ENCODE results near the gene DHODH. TPM values are rescaled to one million over a fixed set of nuclear protein-coding genes. Genes with fewer than 3 reads are reported as not detected.
"Not testable (repeated sequence)": the region's sequence is repeated elsewhere in the genome, so short reads cannot be mapped to it uniquely, and the experiment has no call there.

DHODH gene
- 10 to 100 TPM in 1 of 3 donors, 1 to 10 TPM in 2; 5.3 to 14.7 (median 7.4) TPM for polyA plus RNA-seq

- H3K27ac ChIP-seq (ENCODE audit: low read depth, low read length) = no peak within 1 kb of the TSS
- WGBS, 3 donors = 0% methylated on average over 57 of the region's 57 CpGs
Observed at GRCh38 chr16:72008424-72009216, at the start of gene DHODH. TSS of gene DHODH (plus strand) at chr16:72008744. CDS start at chr16:72008765, 21 bp downstream.

DNA sequence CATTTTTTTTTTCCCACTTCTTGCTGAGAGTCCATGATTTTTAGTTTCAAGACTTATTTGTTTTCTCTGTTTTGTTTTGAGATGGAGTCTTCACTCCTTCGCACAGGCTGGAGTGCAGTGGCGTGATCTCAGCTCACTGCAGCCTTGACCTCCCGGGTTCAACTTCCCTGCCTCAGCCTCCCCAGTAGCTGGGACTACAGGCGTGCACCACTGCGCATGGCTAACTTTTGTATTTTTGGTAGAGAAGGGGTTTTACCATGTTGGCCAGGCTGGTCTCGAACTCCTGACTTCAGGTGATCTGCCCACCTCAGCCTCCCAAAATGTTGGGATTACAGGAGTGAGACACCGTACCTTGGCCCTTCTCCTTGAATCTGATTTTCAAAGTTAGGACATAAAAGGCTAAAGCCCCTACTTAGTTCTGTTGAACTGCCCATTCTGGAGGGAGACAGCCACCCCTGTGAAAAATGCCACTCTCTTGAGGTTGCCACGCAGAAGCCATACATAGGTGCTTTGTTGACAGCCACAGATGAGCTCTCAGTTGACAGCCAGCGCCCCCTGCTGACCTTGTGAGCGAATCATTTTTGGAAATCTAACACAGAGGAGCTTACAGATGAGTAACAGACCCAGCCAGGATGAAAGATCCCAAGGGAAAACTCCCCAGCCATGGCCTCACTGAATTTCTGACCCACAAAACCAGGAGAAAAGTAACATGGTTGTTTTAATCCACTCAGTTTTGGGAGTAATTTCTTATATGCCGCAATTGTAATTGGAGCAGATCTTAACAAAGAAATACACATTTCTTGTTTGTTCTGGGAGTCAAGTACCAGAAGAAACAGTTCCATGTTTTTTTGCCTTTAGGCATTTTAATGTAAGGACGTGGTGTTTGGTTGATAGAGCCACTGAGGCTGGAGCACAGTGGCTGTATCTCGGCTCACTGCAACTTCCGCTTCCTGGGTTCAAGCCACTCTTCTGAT, 47.2 kb upstream of the DHODH start:
- 54 to 62% (median 55%) methylated on average over 14 of the region's 14 CpGs for whole genome bisulfite sequencing, 3 donors

DNA sequence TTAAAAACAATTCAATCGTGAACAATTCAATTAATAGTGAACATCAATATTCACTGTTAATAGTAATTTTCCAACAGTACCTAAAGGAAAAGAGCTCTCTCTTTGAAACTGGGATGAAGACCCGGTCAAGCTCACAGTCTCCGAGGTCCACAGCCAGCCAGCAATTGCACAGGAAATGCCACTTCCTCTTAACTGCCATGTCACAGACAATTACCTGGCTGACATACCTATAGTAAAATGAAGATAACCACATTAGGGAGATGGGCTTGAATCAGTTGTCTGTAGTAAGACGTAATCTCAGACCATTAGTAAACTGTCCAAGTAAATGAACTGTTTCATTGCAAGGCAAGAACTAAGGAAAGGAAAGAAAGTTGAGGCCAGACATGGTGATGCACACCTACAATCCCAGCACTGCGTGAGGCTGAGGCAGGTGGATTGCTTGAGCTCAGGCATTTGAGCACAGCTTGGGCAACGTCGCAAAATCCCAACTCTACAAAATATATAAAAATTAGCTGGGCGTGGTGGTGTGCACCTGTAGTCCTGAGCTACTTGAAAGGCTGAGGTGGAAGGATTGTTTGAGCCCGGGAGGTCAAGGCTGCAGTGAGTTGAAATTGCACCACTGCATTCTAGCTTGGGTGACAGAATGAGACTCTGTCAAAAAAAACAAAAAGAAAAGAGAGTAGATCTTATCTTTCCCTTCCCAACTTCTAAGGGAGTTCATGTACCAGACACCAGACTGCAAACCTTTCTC, 45.2 kb upstream of the DHODH start:
- H3K27ac ChIP-seq (ENCODE audit: low read depth, low read length) = no peak overlapping the region
- 70 to 79% (median 77%) methylated on average over 9 of the region's 9 CpGs for WGBS, 3 donors

More for the DNA sequence above, 47.2 kb upstream of the DHODH start:
- H3K27ac ChIP-seq (ENCODE audit: low read depth, low read length) = no peak overlapping the region

DNA sequence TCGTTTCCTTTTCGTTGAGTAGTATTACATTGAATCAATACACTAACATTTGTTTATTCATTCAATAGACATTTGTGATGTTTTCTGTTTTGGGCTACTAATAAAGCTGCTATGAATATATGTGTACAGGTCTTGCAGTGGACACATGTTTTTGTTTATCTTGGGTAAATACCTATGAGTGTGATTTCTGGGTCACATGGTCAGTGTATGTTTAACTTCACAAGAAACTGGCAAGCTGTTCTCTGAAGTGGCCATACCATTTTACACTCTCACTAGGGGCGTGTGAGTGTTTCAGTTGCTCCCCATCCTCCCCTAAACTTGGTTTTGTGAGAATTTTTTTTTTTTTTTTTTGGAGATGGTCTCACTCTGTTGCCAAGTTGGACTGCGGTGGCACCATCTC, 43.3 kb upstream of the DHODH start:
- 55 to 92% (median 90%) methylated on average over 4 of the region's 4 CpGs for WGBS, 3 donors
- no peak overlapping the region for H3K27ac ChIP-seq (ENCODE audit: low read depth, low read length)

GRCh38 chr16:71966932-71967331, 41.6 kb upstream of the DHODH start:
- WGBS, 3 donors = 40 to 58% (median 55%) methylated on average over 4 of the region's 4 CpGs
- H3K27ac ChIP-seq (ENCODE audit: low read depth, low read length) = no peak overlapping the region

GRCh38 chr16:71969353-71969752, 39.2 kb upstream of the DHODH start:
- WGBS, 3 donors = 91 to 96% (median 95%) methylated on average over 2 of the region's 2 CpGs
- no peak overlapping the region for H3K27ac ChIP-seq (ENCODE audit: low read depth, low read length)

- 87 to 92% (median 90%) methylated on average over 4 of the region's 4 CpGs for WGBS, 3 donors
- H3K27ac ChIP-seq (ENCODE audit: low read depth, low read length) = no peak overlapping the region
Observed at GRCh38 chr16:71971571-71971970, 37.0 kb upstream of the DHODH start.

DNA sequence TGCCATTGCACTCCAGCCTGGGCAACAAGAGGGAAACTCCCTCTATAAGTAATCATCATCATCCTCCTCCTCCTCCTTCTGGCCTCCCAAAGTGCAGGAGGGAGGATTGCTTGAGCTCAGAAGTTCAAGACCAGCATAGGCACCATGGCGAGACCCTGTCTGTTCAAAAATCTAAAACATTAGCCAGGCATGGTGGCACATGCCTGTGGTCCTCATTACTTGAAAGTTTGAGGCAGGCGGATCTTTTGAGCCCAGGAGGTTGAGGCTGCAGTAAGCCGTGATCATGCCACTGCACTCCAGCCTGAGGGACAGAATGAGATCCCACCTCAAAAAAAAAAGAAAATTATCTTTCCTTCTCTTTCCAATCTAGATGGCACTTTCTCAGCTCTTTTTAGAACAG, 36.2 kb upstream of the DHODH start:
- H3K27ac ChIP-seq (ENCODE audit: low read depth, low read length) = no peak overlapping the region
- WGBS, 3 donors = 88 to 94% (median 90%) methylated on average over 3 of the region's 3 CpGs

DNA sequence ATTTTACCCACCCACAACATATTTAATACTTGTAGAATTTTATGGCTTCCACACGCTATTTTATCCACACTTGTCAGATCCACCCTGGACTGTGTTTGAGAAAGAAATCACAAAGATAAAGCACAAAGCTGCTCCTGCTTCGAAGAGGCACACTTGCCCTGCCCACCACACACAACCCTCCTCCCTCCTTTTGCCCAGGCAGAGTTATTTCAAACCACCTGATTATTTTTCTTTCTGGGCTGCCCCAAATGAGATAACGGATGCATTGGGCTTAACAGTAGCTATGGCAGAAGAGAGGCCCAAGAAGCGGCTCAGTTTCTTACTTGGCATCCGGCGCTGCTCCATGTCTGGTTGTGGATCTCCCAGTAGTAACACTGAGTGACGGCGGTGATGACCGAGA, 35.5 kb upstream of the DHODH start:
- no peak overlapping the region for H3K27ac ChIP-seq (ENCODE audit: low read depth, low read length)
- 74 to 90% (median 88%) methylated on average over 9 of the region's 9 CpGs for WGBS, 3 donors

DNA sequence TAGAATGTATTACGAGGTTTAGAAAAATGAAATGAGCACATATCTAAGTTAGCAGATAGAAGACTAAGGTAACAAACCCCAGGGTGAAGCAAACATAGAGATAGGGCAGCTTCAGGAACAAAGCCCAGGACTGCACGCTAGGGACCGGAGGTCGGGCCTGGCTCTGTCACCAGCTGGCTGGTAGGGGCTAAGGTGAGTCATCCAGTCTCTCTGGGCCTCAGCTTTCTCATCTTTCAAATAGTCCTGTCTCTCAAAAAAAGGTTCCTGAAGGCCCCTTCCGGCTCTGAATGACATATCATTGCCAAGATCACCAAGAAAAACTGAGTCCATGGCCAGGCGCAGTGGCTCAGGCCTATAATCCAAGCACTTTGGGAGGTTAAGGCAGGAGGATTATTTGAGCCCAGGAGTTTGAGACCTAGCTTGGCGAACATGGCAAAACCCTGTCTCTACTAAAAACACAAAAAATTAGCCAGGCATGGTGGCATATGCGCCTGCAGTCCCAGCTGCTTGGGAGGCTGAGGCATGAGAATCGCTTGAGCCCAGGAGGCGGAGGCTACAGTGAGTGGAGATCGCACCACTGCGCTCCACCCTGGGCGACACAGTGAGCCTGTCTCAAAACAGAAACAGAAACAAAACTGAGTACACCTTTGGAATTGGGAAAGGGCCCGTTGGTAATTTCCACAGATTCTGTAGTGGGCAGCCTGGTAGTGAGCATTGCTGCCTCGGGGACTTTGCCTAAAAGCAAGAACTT, 34.3 kb upstream of the DHODH start:
- no peak overlapping the region for H3K27ac ChIP-seq (ENCODE audit: low read depth, low read length)
- 90 to 93% (median 91%) methylated on average over 15 of the region's 15 CpGs for WGBS, 3 donors

- no peak overlapping the region for H3K27ac ChIP-seq (ENCODE audit: low read depth, low read length)
- 73 to 83% (median 79%) methylated on average over 9 of the region's 9 CpGs for WGBS, 3 donors
Observed at GRCh38 chr16:71985262-71985974, 23.1 kb upstream of the DHODH start.

DNA sequence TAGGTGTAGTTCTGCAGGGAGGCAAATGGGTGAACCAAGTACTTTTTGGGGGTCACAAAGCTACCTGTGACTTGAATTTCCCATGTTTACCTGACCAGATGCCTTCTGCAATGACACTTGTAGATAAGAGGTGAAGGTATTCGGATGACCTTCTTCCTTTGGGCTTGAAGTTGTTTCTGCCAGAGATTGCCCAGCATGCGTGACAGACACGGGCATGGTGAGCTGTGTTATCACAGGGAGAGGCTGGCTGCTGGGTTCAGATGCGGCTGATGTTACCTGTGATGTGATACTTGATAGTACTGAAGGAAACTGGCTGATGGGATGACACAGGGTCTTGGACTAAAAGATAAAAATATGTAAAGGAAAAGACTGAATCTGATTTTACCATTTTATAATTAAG, 22.4 kb upstream of the DHODH start:
- WGBS, 3 donors = 51 to 58% (median 56%) methylated on average over 4 of the region's 4 CpGs
- H3K27ac ChIP-seq (ENCODE audit: low read depth, low read length) = no peak overlapping the region

GRCh38 chr16:71995038-71995437, 13.5 kb upstream of the DHODH start:
- no peak overlapping the region for H3K27ac ChIP-seq (ENCODE audit: low read depth, low read length)
- 52 to 55% (median 53%) methylated on average over 5 of the region's 5 CpGs for WGBS, 3 donors

DNA sequence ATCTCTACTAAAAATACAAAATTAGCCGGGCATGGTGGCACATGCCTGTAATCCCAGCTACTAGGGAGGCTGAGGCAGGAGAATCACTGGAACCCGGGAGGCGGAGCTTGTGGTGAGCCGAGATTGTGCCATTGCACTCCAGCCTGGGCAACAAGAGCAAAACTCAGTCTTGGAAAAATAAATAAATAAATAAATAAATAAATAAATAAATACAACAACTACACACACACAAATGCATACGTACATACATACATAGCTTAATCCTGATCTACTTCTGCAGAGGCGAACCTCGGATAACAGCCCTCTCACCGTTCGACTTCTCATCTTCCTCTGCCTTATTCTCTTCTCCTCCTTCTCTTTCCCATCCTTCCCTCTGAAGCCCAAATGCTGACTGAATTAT, 11.0 kb upstream of the DHODH start:
- WGBS, 3 donors = 90 to 96% (median 93%) methylated on average over 9 of the region's 9 CpGs

DNA sequence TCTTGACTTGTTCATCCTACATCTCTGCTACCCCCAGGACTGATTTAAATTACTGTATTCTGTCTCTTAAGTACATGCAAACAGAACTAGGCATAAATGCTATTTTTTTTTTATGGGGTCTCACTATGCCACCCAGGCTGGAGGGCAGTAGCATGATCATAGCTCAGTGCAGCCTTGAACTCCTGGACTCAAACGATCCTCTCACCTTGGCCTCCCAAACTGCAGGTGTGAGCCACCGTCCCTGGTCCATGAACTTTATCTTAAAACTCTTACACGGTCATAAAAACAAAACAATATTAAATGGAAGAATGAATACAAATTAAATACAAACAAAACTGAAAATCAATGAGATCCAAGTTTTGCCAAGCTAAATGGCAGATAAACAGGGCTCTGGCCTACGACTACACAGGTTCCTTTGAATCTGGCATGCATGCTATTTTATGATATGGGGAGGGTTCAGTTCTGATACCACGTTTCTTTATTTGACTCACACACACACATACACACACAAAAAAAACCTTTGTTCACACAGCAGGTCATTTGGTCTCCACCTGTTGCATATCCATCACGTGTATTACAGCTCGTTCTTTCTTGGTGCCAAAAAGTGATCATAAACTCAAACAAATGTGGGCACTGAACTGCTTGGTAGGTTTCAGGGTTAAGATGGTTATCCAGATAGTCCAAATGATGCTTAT, 7.2 kb upstream of the DHODH start:
- H3K27ac ChIP-seq (ENCODE audit: low read depth, low read length) = no peak overlapping the region
- 32 to 70% (median 63%) methylated on average over 7 of the region's 7 CpGs for WGBS, 3 donors

More for the DNA sequence above, 11.0 kb upstream of the DHODH start:
- not testable (repeated sequence) for H3K27ac ChIP-seq (ENCODE audit: low read depth, low read length)

DNA sequence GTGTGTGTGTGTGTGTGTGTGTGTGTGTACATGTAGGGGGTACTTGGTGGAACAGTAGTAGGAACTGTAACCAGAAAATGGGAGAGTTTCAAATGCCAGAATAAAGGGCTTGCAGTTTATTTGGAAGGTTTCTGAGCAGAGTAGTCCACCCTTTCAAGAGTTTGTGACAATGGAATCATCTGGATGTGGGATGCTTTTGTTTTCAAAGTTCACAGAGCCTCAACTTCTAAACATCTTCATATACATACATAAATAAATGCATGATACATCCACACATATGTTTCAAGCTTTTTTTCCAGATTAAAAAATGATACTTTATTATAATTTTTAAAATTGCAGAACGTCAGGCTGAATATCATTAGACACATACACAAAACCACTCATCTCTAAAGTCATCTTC, 5.9 kb upstream of the DHODH start:
- H3K27ac ChIP-seq (ENCODE audit: low read depth, low read length) = no peak overlapping the region
- WGBS, 3 donors = 64 to 81% (median 78%) methylated on average over 1 of the region's 1 CpG

DNA sequence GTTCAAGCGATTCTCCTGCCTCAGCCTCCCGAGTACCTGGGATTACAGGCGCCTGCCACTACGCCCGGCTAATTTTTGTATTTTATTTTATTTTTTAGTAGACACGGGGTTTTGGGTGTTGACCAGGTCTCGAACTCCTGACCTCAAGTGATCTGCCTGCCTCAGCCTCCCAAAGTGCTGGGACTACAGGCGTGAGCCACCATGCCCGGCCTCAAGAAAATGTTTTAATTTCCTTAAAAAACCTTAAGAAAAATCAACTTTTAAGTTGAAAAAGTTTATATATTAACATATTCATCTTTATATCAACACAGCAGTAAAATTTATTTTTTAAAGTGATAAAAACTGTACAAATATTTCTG, 500 bp upstream of the DHODH start:
- H3K27ac ChIP-seq (ENCODE audit: low read depth, low read length) = not testable (repeated sequence)
- WGBS, 3 donors = 70 to 79% (median 77%) methylated on average over 9 of the region's 9 CpGs

Data from adipose tissue (tissue), 3 donors.